ENCODE data around the gene BEST4. TPM values are rescaled to one million over a fixed set of nuclear protein-coding genes. Genes with fewer than 3 reads are reported as not detected.

Gene BEST4
- total and polyA plus RNA-seq, 2 of the 8 experiments (the other 6 are each of a cell fraction or from before 2014, with no cell fraction given) = 0.76 to 1.4 TPM

DNA sequence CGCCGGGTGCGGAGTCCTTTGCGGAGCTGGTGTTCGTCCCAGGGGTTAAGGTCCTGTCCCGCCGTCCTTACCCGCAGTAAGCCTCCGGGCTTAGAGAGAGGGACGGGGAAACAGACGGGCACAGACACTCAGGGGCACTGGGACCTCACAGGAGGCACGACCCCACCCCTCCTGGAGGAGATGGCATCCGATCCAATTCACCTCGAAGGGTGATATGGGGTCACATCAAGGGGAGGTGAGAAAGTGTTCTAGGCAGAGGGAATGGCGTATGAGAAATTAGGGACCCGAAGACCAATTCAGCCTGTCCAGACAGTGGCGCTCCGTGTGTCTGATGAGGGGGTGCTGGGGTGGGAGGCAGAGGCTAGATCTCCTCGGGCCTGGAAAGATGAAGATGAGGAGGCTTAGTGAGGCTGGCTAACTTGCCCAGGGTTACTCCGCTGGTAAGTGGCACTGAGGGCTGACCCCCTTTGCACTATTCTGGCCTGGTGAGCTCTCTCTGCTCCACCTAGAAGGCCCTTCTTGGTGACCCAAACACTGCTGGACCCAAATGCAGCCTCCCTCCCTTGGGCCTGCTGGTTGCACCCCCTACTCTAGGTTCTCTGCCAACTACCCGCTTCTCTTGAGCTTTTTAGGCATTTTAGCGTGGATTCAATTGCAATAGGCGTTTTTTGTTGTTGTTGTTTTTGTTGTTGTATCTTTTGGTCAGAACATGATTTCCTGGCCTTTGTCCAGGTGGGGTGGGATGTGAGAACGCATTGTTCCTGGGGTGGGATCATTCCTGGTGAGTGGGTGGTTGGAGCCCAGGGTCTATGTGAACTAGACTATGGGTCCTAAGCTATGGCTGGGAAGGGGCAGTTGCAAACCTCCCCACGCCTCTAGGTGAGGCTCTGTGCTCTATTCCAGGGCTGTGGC lies 32.6 kb upstream of the BEST4 start (continued):
- TF ChIP-seq, protein P1, sequence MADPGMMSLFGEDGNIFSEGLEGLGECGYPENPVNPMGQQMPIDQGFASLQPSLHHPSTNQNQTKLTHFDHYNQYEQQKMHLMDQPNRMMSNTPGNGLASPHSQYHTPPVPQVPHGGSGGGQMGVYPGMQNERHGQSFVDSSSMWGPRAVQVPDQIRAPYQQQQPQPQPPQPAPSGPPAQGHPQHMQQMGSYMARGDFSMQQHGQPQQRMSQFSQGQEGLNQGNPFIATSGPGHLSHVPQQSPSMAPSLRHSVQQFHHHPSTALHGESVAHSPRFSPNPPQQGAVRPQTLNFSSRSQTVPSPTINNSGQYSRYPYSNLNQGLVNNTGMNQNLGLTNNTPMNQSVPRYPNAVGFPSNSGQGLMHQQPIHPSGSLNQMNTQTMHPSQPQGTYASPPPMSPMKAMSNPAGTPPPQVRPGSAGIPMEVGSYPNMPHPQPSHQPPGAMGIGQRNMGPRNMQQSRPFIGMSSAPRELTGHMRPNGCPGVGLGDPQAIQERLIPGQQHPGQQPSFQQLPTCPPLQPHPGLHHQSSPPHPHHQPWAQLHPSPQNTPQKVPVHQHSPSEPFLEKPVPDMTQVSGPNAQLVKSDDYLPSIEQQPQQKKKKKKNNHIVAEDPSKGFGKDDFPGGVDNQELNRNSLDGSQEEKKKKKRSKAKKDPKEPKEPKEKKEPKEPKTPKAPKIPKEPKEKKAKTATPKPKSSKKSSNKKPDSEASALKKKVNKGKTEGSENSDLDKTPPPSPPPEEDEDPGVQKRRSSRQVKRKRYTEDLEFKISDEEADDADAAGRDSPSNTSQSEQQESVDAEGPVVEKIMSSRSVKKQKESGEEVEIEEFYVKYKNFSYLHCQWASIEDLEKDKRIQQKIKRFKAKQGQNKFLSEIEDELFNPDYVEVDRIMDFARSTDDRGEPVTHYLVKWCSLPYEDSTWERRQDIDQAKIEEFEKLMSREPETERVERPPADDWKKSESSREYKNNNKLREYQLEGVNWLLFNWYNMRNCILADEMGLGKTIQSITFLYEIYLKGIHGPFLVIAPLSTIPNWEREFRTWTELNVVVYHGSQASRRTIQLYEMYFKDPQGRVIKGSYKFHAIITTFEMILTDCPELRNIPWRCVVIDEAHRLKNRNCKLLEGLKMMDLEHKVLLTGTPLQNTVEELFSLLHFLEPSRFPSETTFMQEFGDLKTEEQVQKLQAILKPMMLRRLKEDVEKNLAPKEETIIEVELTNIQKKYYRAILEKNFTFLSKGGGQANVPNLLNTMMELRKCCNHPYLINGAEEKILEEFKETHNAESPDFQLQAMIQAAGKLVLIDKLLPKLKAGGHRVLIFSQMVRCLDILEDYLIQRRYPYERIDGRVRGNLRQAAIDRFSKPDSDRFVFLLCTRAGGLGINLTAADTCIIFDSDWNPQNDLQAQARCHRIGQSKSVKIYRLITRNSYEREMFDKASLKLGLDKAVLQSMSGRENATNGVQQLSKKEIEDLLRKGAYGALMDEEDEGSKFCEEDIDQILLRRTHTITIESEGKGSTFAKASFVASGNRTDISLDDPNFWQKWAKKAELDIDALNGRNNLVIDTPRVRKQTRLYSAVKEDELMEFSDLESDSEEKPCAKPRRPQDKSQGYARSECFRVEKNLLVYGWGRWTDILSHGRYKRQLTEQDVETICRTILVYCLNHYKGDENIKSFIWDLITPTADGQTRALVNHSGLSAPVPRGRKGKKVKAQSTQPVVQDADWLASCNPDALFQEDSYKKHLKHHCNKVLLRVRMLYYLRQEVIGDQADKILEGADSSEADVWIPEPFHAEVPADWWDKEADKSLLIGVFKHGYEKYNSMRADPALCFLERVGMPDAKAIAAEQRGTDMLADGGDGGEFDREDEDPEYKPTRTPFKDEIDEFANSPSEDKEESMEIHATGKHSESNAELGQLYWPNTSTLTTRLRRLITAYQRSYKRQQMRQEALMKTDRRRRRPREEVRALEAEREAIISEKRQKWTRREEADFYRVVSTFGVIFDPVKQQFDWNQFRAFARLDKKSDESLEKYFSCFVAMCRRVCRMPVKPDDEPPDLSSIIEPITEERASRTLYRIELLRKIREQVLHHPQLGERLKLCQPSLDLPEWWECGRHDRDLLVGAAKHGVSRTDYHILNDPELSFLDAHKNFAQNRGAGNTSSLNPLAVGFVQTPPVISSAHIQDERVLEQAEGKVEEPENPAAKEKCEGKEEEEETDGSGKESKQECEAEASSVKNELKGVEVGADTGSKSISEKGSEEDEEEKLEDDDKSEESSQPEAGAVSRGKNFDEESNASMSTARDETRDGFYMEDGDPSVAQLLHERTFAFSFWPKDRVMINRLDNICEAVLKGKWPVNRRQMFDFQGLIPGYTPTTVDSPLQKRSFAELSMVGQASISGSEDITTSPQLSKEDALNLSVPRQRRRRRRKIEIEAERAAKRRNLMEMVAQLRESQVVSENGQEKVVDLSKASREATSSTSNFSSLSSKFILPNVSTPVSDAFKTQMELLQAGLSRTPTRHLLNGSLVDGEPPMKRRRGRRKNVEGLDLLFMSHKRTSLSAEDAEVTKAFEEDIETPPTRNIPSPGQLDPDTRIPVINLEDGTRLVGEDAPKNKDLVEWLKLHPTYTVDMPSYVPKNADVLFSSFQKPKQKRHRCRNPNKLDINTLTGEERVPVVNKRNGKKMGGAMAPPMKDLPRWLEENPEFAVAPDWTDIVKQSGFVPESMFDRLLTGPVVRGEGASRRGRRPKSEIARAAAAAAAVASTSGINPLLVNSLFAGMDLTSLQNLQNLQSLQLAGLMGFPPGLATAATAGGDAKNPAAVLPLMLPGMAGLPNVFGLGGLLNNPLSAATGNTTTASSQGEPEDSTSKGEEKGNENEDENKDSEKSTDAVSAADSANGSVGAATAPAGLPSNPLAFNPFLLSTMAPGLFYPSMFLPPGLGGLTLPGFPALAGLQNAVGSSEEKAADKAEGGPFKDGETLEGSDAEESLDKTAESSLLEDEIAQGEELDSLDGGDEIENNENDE (IDR thresholded peaks at IDR 0.05; ENCODE audit: insufficient replicate concordance, low read length) = no peak
- TF ChIP-seq PHF8 (conservative IDR thresholded peaks at IDR 0.05; ENCODE audit: low read depth, low read length) (peak; percentile 56), SP1 (IDR thresholded peaks at IDR 0.05; ENCODE audit: low read depth, low read length) (no peak), TAF7 (optimal IDR thresholded peaks at IDR 0.05; ENCODE audit: borderline replicate concordance, low read depth, low read length) (no peak), KDM4A (IDR thresholded peaks at IDR 0.05; ENCODE audit: low read depth, low read length, severe bottlenecking) (peak; percentile 44), SIN3A (conservative IDR thresholded peaks at IDR 0.05 in 1 of 2, IDR thresholded peaks at IDR 0.05 in 1 of 2; ENCODE audit: low read depth in 1 of 2, low read length in 2 of 2) (0 out of 4 replicates have a peak, but pooled peaks of 1 of the 2 experiments have one; percentile 24)
